DND-41 (cell line): ENCODE measurements around the gene PPARA.

Experiments
- ATAC-seq: fragments of 200-7000 bp; cut with Tn5 transposase; 3 replicates; pipeline ENCODE4 v1.9.1; 2021; ENCODE audit warnings: low read depth; ENCODE audit not compliant: insufficient read depth
- DNase-seq: peaks from one replicate; pipeline ENCODE4 v3.0.0-alpha.2; 2020
- H2AFZ ChIP-seq: 2 replicates; pipeline ENCODE4 v1.6.0; 2012; ENCODE audit warnings: low read depth, low read length
- H3K27ac ChIP-seq: 2 replicates; pipeline ENCODE4 v1.5.1; 2012; ENCODE audit warnings: low read length, inconsistent platforms
- H3K27me3 ChIP-seq: fragments of 200-600 bp; sonication (generic); 2 replicates; pipeline ENCODE4 v1.6.0; 2012; ENCODE audit warnings: low read length, mild to moderate bottlenecking, inconsistent platforms; ENCODE audit not compliant: insufficient read depth, poor library complexity
- H3K36me3 ChIP-seq: 2 replicates; pipeline ENCODE4 v1.5.1; 2012; ENCODE audit warnings: low read length, inconsistent platforms; ENCODE audit not compliant: insufficient read depth
- H3K4me1 ChIP-seq: 2 replicates; pipeline ENCODE4 v1.5.1; 2012; ENCODE audit warnings: mild to moderate bottlenecking, low read length; ENCODE audit not compliant: insufficient read depth
- H3K4me2 ChIP-seq: 2 replicates; pipeline ENCODE4 v1.6.0; 2012; ENCODE audit warnings: mild to moderate bottlenecking, moderate library complexity, low read length, inconsistent platforms; ENCODE audit not compliant: insufficient read depth
- H3K4me3 ChIP-seq, 2 experiments: fragments of 200-600 bp in 1 of 2; shearing (Covaris generic) in 1 of 2; 2 replicates each; pipeline ENCODE4 v1.5.1; 2012 to 2016; ENCODE audit warnings: inconsistent platforms in 2 of 2, low read length in 2 of 2, mild to moderate bottlenecking in 2 of 2, low read depth in 1 of 2, moderate library complexity in 1 of 2
- H3K79me2 ChIP-seq: 2 replicates; pipeline ENCODE4 v1.6.0; 2012; ENCODE audit warnings: low read length, inconsistent platforms; ENCODE audit not compliant: insufficient read depth
- H3K9ac ChIP-seq: 2 replicates; pipeline ENCODE4 v1.6.0; 2012; ENCODE audit warnings: low read depth, mild to moderate bottlenecking, inconsistent platforms, low read length, moderate library complexity
- H3K9me3 ChIP-seq: 2 replicates; pipeline ENCODE4 v1.5.1; 2012; ENCODE audit warnings: low read length, moderate library complexity, mild to moderate bottlenecking, inconsistent platforms; ENCODE audit not compliant: insufficient read depth, severe bottlenecking
- H4K20me1 ChIP-seq: 2 replicates; pipeline ENCODE4 v1.6.0; 2012; ENCODE audit warnings: low read length; ENCODE audit not compliant: insufficient read depth
- EZH2 ChIP-seq: IDR thresholded peaks from 3 replicates; pipeline ENCODE4 v1.6.1; 2012; ENCODE audit warnings: borderline replicate concordance, low read depth, mild to moderate bottlenecking, moderate library complexity, low read length, inconsistent platforms; ENCODE audit not compliant: severe bottlenecking
- TF ChIP-seq, protein P1 (sequence below): IDR thresholded peaks from 2 replicates; pipeline ENCODE4 v1.5.1; 2012; ENCODE audit warnings: borderline replicate concordance, low read length, moderate library complexity, mild to moderate bottlenecking; ENCODE audit not compliant: poor library complexity, severe bottlenecking; ENCODE audit errors: extremely low read depth

The PPARA gene

DNA sequence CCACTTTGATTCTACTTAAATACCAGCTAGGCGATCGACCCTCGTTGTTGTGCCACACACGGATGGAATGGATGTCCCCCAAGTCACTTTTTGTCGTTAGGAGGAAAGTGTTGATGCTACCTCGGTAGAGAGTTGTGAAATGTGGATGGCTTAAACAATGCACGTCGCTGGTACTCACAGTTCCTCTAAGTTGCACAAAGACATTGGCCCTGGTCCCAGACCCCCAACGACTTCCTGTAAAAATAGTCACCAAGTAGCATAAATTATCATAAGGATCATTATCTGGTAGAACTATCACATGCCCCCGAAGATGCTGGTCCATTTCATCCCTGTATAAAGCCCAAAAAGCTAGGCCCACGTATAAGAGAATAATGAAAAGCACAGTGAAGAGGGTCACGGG is 109.0 kb downstream of the PPARA start:
- ATAC-seq: no peak
- peaks cover 2% of the 10 kb centered on the region for H3K9me3 ChIP-seq
- H3K27me3 ChIP-seq: no peaks in the 10 kb centered on the region
- H3K4me2 ChIP-seq: no peak overlapping the region
- no peak for DNase-seq
- H3K4me1 ChIP-seq: peaks cover 6% of the 10 kb centered on the region
- no peaks in the 10 kb centered on the region for H3K79me2 ChIP-seq
- no peaks in the 10 kb centered on the region for H3K36me3 ChIP-seq
- no peak overlapping the region for H3K27ac ChIP-seq
- H3K4me3 ChIP-seq: no peak overlapping the region
- H4K20me1 ChIP-seq: no peaks in the 10 kb centered on the region
- TF ChIP-seq, protein P1, sequence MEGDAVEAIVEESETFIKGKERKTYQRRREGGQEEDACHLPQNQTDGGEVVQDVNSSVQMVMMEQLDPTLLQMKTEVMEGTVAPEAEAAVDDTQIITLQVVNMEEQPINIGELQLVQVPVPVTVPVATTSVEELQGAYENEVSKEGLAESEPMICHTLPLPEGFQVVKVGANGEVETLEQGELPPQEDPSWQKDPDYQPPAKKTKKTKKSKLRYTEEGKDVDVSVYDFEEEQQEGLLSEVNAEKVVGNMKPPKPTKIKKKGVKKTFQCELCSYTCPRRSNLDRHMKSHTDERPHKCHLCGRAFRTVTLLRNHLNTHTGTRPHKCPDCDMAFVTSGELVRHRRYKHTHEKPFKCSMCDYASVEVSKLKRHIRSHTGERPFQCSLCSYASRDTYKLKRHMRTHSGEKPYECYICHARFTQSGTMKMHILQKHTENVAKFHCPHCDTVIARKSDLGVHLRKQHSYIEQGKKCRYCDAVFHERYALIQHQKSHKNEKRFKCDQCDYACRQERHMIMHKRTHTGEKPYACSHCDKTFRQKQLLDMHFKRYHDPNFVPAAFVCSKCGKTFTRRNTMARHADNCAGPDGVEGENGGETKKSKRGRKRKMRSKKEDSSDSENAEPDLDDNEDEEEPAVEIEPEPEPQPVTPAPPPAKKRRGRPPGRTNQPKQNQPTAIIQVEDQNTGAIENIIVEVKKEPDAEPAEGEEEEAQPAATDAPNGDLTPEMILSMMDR: no peak
- no peak for TF ChIP-seq EZH2
- H2AFZ ChIP-seq: no peak overlapping the region
- no peak overlapping the region for H3K9ac ChIP-seq

DNA sequence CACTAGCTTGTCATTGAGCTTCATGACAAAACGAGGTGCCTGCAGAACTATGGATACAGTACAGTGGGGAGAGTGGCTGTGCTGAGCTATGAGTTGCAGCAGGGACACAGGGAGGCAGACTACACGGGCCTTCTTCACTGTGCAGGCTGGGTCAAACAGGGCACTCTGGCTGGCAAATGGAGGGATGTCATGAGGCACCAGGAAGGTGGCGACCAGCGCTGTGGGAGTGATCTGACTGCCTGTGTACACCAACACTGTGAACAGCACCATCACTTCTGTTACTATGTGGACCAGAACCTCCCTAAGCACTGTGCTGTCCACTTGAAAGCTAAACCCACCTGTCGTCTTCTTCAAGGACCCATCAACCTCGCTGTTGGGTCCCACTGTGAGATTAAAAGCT is 109.7 kb downstream of the PPARA start:
- ATAC-seq: no peak
- H3K27ac ChIP-seq: no peak overlapping the region
- H3K4me3 ChIP-seq: no peak overlapping the region
- H3K4me1 ChIP-seq: no peaks in the 10 kb centered on the region
- H3K4me2 ChIP-seq: no peak overlapping the region
- TF ChIP-seq, protein P1: no peak
- TF ChIP-seq EZH2: no peak
- H3K9me3 ChIP-seq: peaks cover 4% of the 10 kb centered on the region
- no peaks in the 10 kb centered on the region for H3K79me2 ChIP-seq
- H4K20me1 ChIP-seq: no peaks in the 10 kb centered on the region
- H3K27me3 ChIP-seq: no peaks in the 10 kb centered on the region
- no peaks in the 10 kb centered on the region for H3K36me3 ChIP-seq
- H3K9ac ChIP-seq: no peak overlapping the region
- no peak for DNase-seq
- H2AFZ ChIP-seq: no peak overlapping the region

DNA sequence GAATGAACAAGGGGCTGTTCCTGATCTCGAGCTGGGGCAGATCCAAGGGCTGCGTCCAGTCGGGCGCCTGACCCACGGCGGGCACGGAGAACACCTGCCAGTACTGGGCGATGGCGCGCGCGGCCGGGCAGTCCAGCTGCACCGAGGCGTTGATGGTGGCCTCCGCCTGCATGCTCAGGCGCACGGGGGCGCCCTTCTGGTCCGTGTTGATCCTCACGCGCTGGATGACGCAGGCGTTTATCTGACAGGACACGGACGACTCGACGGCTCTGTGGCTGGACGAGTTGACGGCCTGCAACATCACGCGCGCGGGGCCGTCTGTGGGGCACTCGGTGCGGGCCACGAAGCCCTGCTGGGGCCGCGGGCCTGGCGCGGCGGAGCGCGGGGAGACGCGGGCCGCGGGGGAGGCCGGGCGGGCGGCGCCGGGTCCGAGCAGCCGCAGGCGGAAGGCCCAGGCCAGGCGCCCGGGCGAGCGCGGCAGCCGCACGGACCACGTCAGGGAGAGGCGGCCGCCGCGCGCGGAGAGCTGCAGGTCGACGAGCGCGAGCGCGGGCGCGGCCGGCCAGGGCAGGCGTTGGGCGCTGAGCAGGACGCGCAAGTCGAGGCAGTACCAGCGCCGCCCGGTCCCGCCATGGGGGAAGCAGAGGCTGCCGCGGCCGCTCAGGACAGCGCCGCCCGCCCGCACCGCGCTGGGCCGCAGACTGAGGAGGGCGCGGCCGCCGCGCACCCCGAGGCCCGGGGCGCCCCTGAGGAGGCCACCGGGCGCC is 112.3 kb downstream of the PPARA start:
- H3K27me3 ChIP-seq: no peaks in the 10 kb centered on the region

More for the DNA sequence above, 112.3 kb downstream of the PPARA start:
- Histone ChIP-seq H3K9ac (no peak overlapping the region), H3K9me3 (peaks cover 10% of the 10 kb centered on the region), H4K20me1 (no peaks in the 10 kb centered on the region), H2AFZ (no peak overlapping the region), H3K4me2 (no peak overlapping the region), H3K27ac (no peak overlapping the region), H3K4me3 (no peak overlapping the region), H3K4me1 (peaks cover 11% of the 10 kb centered on the region), H3K36me3 (no peaks in the 10 kb centered on the region), H3K79me2 (no peaks in the 10 kb centered on the region)
- TF ChIP-seq, protein P1: no peak
- TF ChIP-seq EZH2: no peak
- ATAC-seq: no peak
- no peak for DNase-seq
